ENCODE results near the gene IRAK3. TPM values are rescaled to one million over a fixed set of nuclear protein-coding genes. Genes with fewer than 3 reads are reported as not detected.

IRAK3 gene
- total RNA-seq, 1 experiment from 2014 or later, result 0.12 TPM

GRCh38 chr12:66289485-66289884, 100.5 kb downstream of the IRAK3 start:
- DNase-seq (ENCODE audit: low read depth, low spot score), result no peak
- Histone ChIP-seq H3K4me2 (ENCODE audit: low read length) (no peak overlapping the region), H3K9me2 (ENCODE audit: insufficient read depth) (no peaks in the 10 kb centered on the region), H3K79me2 (ENCODE audit: insufficient read depth, low read length) (no peaks in the 10 kb centered on the region), H3K4me1 (ENCODE audit: control insufficient read depth in 1 of 2, insufficient read depth in 2 of 2, low read length in 2 of 2) (no peaks in the 10 kb centered on the region), H3K27ac (ENCODE audit: low read depth, low read length) (no peak overlapping the region), H2AFZ (ENCODE audit: low read depth, low read length, poor library complexity, severe bottlenecking) (no peak overlapping the region), H3K9ac (ENCODE audit: low read length) (no peak overlapping the region), H3K4me3 (replicated peaks in 1 of 2; ENCODE audit: low read depth in 1 of 2, low read length in 2 of 2) (no peak overlapping the region), H3K27me3 (ENCODE audit: insufficient read depth, low read length) (no peaks in the 10 kb centered on the region), H3K9me3 (ENCODE audit: control insufficient read depth in 1 of 2, insufficient read depth in 1 of 2, low read depth in 1 of 2, low read length in 2 of 2) (no peaks in the 10 kb centered on the region), H4K20me1 (ENCODE audit: insufficient read depth) (no peaks in the 10 kb centered on the region), H3K36me3 (ENCODE audit: control insufficient read depth in 1 of 2, insufficient read depth in 2 of 2, low read length in 2 of 2) (no peaks in the 10 kb centered on the region)
- ATAC-seq, result no peak
- TF ChIP-seq EGR1 (IDR thresholded peaks at IDR 0.05; ENCODE audit: low read depth), result no peak
- TF ChIP-seq ZNF274 (IDR thresholded peaks at IDR 0.05; ENCODE audit: low read depth, low read length), result no peak
- TF ChIP-seq, protein P1, sequence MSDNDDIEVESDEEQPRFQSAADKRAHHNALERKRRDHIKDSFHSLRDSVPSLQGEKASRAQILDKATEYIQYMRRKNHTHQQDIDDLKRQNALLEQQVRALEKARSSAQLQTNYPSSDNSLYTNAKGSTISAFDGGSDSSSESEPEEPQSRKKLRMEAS (IDR thresholded peaks at IDR 0.05), result no peak
- no peak for TF ChIP-seq ZBTB33 (IDR thresholded peaks at IDR 0.05; ENCODE audit: extremely low read depth, insufficient replicate concordance, low read length)
- no peak for TF ChIP-seq SIN3A (IDR thresholded peaks at IDR 0.05; ENCODE audit: low read depth)
- no peak for TF ChIP-seq CBX3 (IDR thresholded peaks at IDR 0.05; ENCODE audit: low read depth)
- TF ChIP-seq POLR2AphosphoS5 (IDR thresholded peaks at IDR 0.05; ENCODE audit: low read depth, low read length), result no peak
- no peak for TF ChIP-seq JUND (IDR thresholded peaks at IDR 0.05)
- TF ChIP-seq ATF3 (IDR thresholded peaks at IDR 0.05), result no peak
- TF ChIP-seq EZH2 (IDR thresholded peaks at IDR 0.05), result no peak
- TF ChIP-seq RAD21 (IDR thresholded peaks at IDR 0.05; ENCODE audit: low read depth), result no peak
- ChIA-PET CTCF (interaction anchor here (0.9 kb wide), 1 partner anchor 19 kb away, joined by 3 read pairs; no protein-coding TSS in a partner anchor), RAD21 (ENCODE audit: low non-redundant PET in 1 of 2, low total read pairs in 2 of 2, uncharacterized antibody in 2 of 2, unreplicated experiment in 2 of 2) (no interaction called here), POLR2A (no interaction called here)
- BruUV-seq (replicated peaks), result no TSS peak
- intact Hi-C loops (cut with micrococcal nuclease), result no loop called here
